ENCODE measurements around the gene KDM4F. TPM values are rescaled to one million over a fixed set of nuclear protein-coding genes. Genes with fewer than 3 reads are reported as not detected.
A peak's percentile ranks its signal among the peaks of the same experiment; 100 is the strongest.
"Not testable (repeated sequence)": the region's sequence is repeated elsewhere in the genome, so short reads cannot be mapped to it uniquely, and the experiment has no call there.

KDM4F gene
- total RNA-seq, 2 experiments from 2014 or later: not detected

DNA sequence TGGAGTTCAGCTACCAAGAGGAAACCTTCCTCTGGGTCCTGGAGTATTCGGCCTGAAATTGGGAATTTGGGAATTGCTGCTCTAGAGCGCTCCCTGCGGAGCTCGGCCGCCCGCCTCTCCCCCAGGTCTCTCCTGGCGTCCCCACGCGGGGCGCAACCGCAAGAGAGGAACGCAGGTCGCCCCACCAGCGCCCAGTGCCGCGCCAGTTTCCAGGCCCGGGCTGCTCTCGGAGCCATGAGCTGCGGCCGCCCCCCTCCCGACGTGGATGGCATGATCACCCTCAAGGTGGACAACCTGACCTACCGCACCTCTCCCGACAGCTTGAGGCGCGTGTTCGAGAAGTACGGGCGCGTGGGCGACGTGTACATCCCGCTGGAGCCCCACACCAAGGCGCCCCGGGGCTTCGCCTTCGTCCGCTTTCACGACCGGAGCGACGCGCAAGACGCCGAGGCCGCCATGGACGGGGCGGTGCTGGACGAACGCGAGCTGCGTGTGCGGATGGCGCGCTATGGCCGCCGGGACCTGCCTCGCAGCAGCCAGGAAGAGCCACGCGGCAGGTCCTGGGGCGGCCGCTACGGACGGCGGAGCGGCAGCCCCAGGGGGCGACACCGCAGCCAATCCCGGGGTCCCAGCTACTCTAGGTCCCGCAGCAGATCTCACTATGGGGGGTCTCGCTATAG is 11.7 kb upstream of the KDM4F start:
- H3K4me3 Mint-ChIP-seq; H3K36me3 Mint-ChIP-seq (ENCODE audit: low read depth); POLR2A ChIA-PET; H3K4me1 Mint-ChIP-seq (ENCODE audit: low read depth); H3K9me3 Mint-ChIP-seq (ENCODE audit: insufficient read depth); H3K27ac Mint-ChIP-seq: not testable (repeated sequence)
- DNase-seq: peak; percentile 14
- CTCF ChIA-PET: interaction anchor here (1.4 kb wide), 1 partner anchor 28 kb away, joined by 4 read pairs; no protein-coding TSS in a partner anchor
- peak; percentile 60 for ATAC-seq
- peaks cover 23% of the 10 kb centered on the region for H3K27me3 Mint-ChIP-seq (ENCODE audit: low read depth)

DNA sequence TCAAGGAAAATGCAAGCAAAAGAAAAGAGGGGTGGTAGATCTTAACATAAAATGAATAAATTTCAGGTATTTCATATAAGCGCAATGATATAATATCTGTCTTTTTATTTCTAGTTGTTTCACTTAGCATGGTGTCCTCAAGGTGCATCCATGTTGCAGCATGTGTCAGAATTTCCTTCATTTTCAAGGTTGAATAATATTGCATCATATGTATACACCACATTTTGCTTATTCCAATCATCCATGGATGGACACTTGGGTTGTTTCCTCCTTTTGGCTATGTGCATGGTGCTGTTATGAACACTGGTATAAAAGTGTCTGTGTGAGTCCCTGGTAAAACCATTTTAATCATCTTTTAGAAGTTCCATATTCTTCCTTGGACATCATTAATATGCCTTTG is 7.0 kb upstream of the KDM4F start:
- ATAC-seq: no peak
- CTCF ChIA-PET: no interaction called here
- Mint-ChIP-seq H3K4me1 (ENCODE audit: low read depth) (no peaks in the 10 kb centered on the region), H3K9me3 (ENCODE audit: insufficient read depth) (no peaks in the 10 kb centered on the region), H3K4me3 (no peak overlapping the region), H3K27me3 (ENCODE audit: low read depth) (peaks cover 35% of the 10 kb centered on the region), H3K36me3 (ENCODE audit: low read depth) (peaks cover 2% of the 10 kb centered on the region), H3K27ac (no peak overlapping the region)
- POLR2A ChIA-PET: no interaction called here
- DNase-seq: no peak

DNA sequence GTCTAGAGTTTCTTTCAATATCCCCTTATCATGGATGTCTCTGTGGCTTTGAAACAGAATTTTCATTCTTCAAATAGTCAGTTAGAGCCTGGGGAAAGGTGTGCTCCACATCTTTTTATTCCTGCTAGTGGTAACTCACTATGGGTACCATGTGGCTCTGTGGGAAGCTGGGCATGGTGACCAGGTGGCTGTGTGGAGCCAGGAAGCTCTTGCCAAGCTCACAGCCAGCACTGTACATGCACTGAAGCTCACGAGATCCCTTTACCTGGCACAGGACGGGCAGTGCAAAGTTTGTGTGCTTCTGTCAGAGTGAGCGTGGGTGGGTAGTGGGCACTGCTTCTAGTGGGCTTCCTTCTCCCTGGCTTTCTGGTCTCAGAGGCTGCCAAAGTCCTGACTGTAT is 6.3 kb upstream of the KDM4F start:
- ChIA-PET POLR2A (no interaction called here), CTCF (no interaction called here)
- no peaks in the 10 kb centered on the region for H3K9me3 Mint-ChIP-seq (ENCODE audit: insufficient read depth)
- H3K27me3 Mint-ChIP-seq (ENCODE audit: low read depth): peaks cover 36% of the 10 kb centered on the region
- no peak overlapping the region for H3K27ac Mint-ChIP-seq
- H3K4me1 Mint-ChIP-seq (ENCODE audit: low read depth): no peaks in the 10 kb centered on the region
- DNase-seq (no peak), ATAC-seq (no peak)
- peaks cover 2% of the 10 kb centered on the region for H3K36me3 Mint-ChIP-seq (ENCODE audit: low read depth)
- H3K4me3 Mint-ChIP-seq: no peak overlapping the region

DNA sequence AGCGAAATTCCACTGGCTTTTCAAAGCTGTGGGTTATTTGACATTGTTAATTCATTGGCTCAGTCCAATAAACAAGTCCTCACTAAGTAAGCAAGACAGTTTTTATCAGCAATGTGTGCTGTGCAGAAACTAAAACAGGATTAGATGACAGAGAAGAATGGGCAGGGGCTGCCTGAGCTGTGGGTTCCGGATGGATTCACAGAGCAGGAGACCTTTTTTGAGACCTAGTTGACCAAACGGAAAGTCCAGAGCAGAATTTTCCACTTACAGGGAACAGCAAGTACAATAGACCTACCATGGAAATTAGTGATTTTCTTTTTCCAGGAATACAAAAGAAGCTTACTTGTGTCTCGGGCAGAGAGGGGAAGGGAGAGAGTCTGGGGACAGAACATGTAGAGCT is 5.2 kb upstream of the KDM4F start:
- Mint-ChIP-seq H3K36me3 (ENCODE audit: low read depth) (no peaks in the 10 kb centered on the region), H3K27me3 (ENCODE audit: low read depth) (peaks cover 37% of the 10 kb centered on the region), H3K27ac (no peak overlapping the region), H3K4me3 (no peak overlapping the region), H3K9me3 (ENCODE audit: insufficient read depth) (no peaks in the 10 kb centered on the region), H3K4me1 (ENCODE audit: low read depth) (no peaks in the 10 kb centered on the region)
- DNase-seq: no peak
- CTCF ChIA-PET: interaction anchor here (0.9 to 1.0 kb wide), 2 partner anchors 23 to 70 kb away, joined by 3 to 4 read pairs; partner anchors contain the start of genes CWC15, KDM4D and SRSF8
- POLR2A ChIA-PET: no interaction called here
- no peak for ATAC-seq

DNA sequence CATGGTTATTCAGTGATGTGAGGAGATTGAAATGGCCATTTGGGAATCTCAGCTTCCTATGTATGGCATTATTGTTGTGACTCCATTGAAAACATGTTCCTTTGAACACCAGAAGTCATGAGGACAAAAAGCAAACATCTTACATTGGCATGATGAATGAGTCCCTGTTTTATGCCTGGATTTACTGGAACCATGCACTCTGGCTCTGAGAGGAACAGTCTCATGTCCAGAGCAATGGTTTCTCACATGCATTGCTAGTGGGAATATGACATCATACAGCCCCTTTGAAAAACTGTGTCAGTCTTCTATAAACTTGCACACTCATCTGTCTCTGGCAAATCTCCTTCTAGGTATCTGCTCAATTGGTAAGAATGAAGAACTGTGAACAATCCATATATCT is 3.4 kb upstream of the KDM4F start:
- ChIA-PET POLR2A (interaction anchor here (0.7 kb wide), 1 partner anchor 594 kb away, joined by 3 read pairs; no protein-coding TSS in a partner anchor), CTCF (interaction anchor here (1.1 kb wide), 1 partner anchor 23 kb away, joined by 3 read pairs; no protein-coding TSS in a partner anchor)
- ATAC-seq (no peak), DNase-seq (no peak)
- Mint-ChIP-seq H3K27ac (no peak overlapping the region), H3K27me3 (ENCODE audit: low read depth) (peaks cover 37% of the 10 kb centered on the region), H3K4me1 (ENCODE audit: low read depth) (no peaks in the 10 kb centered on the region), H3K4me3 (no peak overlapping the region), H3K36me3 (ENCODE audit: low read depth) (no peaks in the 10 kb centered on the region), H3K9me3 (ENCODE audit: insufficient read depth) (no peaks in the 10 kb centered on the region)

DNA sequence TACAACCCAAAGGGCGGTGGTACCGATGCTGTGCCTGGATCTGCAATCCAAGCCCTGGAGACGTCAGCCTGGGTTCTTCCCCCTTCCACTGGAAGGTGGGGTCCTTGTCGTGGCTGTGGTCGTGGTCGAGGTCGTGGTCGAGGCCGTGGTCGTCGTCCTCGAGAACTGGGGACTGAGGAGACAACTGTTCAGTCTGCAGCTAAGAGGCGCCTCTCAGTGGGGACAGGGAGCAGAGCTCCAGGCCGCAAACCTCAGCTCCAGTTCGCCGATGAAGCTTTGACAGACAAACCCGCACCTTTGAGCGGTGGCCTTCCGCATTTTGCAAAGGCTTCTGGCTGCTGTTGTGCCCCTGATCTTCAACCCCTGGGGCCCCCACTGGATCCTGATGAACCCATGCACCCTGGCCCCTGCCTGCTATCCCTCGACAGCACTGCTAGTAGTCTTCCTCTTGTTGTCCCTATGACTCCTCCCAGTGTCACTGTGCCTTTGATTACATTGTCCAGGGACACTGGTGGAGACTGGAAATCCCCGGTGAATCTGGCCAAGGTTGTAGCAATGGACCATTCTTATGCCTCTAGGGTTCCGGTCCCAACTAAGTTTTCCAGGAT is 1.5 kb downstream of the KDM4F start:
- H3K27ac Mint-ChIP-seq: no peak overlapping the region
- H3K36me3 Mint-ChIP-seq (ENCODE audit: low read depth): no peaks in the 10 kb centered on the region
- ChIA-PET CTCF (no interaction called here), POLR2A (no interaction called here)
- DNase-seq (peak; percentile 19), ATAC-seq (no peak)
- H3K4me1 Mint-ChIP-seq (ENCODE audit: low read depth): no peaks in the 10 kb centered on the region
- H3K27me3 Mint-ChIP-seq (ENCODE audit: low read depth): peaks cover 37% of the 10 kb centered on the region
- H3K4me3 Mint-ChIP-seq: no peak overlapping the region
- H3K9me3 Mint-ChIP-seq (ENCODE audit: insufficient read depth): no peaks in the 10 kb centered on the region

DNA sequence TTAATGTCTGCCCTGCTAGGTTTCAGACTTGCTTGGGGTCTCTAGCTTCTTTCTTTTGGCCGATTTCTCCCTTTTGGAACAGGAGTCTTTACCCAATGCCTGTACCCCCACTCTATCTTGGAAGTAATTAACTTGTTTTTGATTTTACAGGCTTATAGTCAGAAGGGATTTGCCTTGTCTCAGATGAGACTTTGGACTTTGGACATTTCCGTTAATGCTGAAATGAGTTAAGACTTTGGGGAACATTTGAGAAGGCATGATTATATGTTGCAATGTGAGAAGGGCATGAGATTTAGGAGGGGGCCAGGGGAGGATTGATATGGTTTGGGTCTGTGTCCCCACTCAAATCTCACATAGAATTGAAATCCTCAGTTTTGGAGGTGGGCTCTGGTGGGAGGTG is 5.1 kb downstream of the KDM4F start:
- ChIA-PET CTCF (no interaction called here), POLR2A (no interaction called here)
- ATAC-seq: no peak

DNA sequence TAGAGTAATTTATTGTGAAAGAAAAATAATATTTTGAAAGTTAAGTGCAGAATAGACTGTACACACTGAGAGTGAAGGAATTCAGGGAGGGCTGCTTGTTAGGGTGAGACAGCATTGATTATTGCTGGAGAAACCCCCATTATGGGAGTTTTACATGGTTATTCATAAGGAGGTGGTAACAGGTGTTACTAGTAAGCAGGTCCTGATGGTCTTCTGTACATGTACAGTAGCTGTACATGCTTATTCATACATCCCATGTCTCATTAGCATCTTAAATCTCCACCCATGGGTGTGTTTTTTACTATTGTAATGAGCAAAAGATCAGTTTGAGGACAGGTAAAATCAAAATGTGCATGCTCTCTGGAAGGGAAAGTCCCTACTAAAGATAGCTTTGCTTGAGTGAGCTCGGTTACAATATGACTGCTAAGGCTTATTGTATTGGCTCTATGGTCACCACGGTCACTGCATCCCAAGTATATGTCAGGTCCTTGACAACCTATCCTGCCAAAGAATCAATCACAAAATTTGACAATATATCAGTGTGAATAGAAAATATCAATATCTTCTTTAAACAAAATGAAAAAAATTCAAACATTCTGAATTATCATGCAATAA is 6.2 kb downstream of the KDM4F start:
- ChIA-PET CTCF (interaction anchor here (4.1 kb wide), 1 partner anchor 13 kb away, joined by 21 read pairs; the partner anchor contains the start of gene SRSF8), POLR2A (interaction anchor here (0.5 kb wide), 1 partner anchor 1288 kb away, joined by 4 read pairs; the partner anchor contains the start of gene MAML2)
- no peaks in the 10 kb centered on the region for H3K9me3 Mint-ChIP-seq (ENCODE audit: insufficient read depth)
- ATAC-seq (no peak), DNase-seq (no peak)
- peaks cover 39% of the 10 kb centered on the region for H3K27me3 Mint-ChIP-seq (ENCODE audit: low read depth)
- no peaks in the 10 kb centered on the region for H3K4me1 Mint-ChIP-seq (ENCODE audit: low read depth)
- no peaks in the 10 kb centered on the region for H3K36me3 Mint-ChIP-seq (ENCODE audit: low read depth)
- H3K27ac Mint-ChIP-seq: no peak overlapping the region
- no peak overlapping the region for H3K4me3 Mint-ChIP-seq

More for the DNA sequence above, 5.1 kb downstream of the KDM4F start:
- no peaks in the 10 kb centered on the region for H3K4me1 Mint-ChIP-seq (ENCODE audit: low read depth)
- no peaks in the 10 kb centered on the region for H3K36me3 Mint-ChIP-seq (ENCODE audit: low read depth)
- DNase-seq: no peak
- H3K9me3 Mint-ChIP-seq (ENCODE audit: insufficient read depth): no peaks in the 10 kb centered on the region
- H3K27ac Mint-ChIP-seq: no peak overlapping the region
- H3K27me3 Mint-ChIP-seq (ENCODE audit: low read depth): peaks cover 32% of the 10 kb centered on the region
- H3K4me3 Mint-ChIP-seq: no peak overlapping the region

DNA sequence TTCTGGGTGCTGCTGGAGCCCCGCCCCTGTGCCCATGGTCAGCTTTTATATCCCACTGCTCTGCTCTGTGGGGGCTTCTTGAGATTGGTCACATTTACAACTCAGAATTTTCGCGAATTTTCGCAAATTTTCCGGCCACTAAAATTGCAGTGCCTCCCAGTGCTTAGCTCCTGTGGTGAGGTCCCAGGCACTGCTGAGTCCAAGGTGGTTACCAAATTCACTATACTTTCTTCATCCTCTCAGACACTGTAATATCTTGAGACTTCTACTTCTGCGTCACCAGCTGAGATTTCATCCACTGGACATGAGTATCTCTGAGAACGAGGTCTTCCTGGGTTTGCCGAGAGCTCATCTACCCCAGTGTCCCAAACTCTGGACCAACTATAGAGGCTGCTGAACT is 8.7 kb downstream of the KDM4F start:
- POLR2A ChIA-PET: no interaction called here
- peaks cover 49% of the 10 kb centered on the region for H3K27me3 Mint-ChIP-seq (ENCODE audit: low read depth)
- no peak for ATAC-seq

DNA sequence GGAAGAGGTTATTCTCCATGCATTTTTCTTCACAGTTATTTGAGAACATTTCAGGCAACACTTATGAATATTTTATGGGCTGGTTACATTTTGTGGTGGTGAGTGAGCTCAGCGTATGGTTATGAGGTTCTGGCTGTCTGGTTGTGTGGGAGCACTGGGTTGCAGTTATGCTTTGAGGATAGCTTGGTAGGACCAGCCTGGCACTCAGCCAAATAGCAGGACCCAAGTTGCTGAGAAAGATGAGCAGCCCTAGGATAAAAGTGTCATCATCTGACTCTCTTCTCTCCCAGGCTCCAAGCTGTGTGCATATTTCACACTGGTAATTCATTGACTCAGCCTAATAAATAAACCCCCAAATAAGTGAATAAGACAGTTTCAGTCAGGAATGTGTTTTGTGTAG is 9.4 kb downstream of the KDM4F start:
- peak; percentile 11 for DNase-seq
- peaks cover 46% of the 10 kb centered on the region for H3K27me3 Mint-ChIP-seq (ENCODE audit: low read depth)
- ATAC-seq: no peak
- no peaks in the 10 kb centered on the region for H3K4me1 Mint-ChIP-seq (ENCODE audit: low read depth)
- H3K36me3 Mint-ChIP-seq (ENCODE audit: low read depth): no peaks in the 10 kb centered on the region
- H3K4me3 Mint-ChIP-seq: no peak overlapping the region
- H3K27ac Mint-ChIP-seq: no peak overlapping the region
- ChIA-PET CTCF (interaction anchor here (1.0 to 4.1 kb wide), 2 partner anchors 10 to 33 kb away, joined by 3 to 21 read pairs; partner anchors contain the start of gene SRSF8), POLR2A (no interaction called here)
- no peaks in the 10 kb centered on the region for H3K9me3 Mint-ChIP-seq (ENCODE audit: insufficient read depth)

More for the DNA sequence above, 8.7 kb downstream of the KDM4F start:
- CTCF ChIA-PET: interaction anchor here (1.0 to 4.1 kb wide), 3 partner anchors 11 to 94 kb away, joined by 3 to 21 read pairs (median 3); partner anchors contain the start of gene SRSF8
- Mint-ChIP-seq H3K4me1 (ENCODE audit: low read depth) (no peaks in the 10 kb centered on the region), H3K27ac (no peak overlapping the region), H3K4me3 (no peak overlapping the region), H3K36me3 (ENCODE audit: low read depth) (no peaks in the 10 kb centered on the region), H3K9me3 (ENCODE audit: insufficient read depth) (no peaks in the 10 kb centered on the region)
- peak; percentile 9 for DNase-seq

DNA sequence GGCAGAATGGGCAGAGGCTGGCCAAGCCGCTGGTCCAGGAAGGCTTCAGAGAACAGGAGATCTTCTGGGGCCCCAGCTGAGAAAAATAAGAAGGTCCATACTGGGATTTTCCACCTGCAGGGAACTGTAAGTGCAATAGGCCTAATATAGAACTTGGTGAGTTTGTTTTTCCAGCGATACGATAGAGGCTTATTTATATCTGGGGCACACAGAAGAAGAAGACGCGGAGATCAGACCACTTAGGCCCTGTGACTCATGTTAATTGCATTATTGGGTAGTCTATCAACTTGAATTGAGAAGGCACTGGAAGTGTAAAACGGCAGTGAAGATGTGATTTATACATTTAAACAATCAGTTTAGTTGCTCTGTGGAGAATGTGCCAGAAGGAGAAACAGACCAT is 9.8 kb downstream of the KDM4F start:
- H3K4me1 Mint-ChIP-seq (ENCODE audit: low read depth): no peaks in the 10 kb centered on the region
- no peaks in the 10 kb centered on the region for H3K9me3 Mint-ChIP-seq (ENCODE audit: insufficient read depth)
- H3K36me3 Mint-ChIP-seq (ENCODE audit: low read depth): no peaks in the 10 kb centered on the region
- CTCF ChIA-PET: interaction anchor here (1.0 to 4.1 kb wide), 2 partner anchors 10 to 33 kb away, joined by 3 to 21 read pairs; partner anchors contain the start of gene SRSF8
- ATAC-seq: no peak
- H3K27ac Mint-ChIP-seq: no peak overlapping the region
- no peak for DNase-seq
- POLR2A ChIA-PET: no interaction called here
- peaks cover 44% of the 10 kb centered on the region for H3K27me3 Mint-ChIP-seq (ENCODE audit: low read depth)
- no peak overlapping the region for H3K4me3 Mint-ChIP-seq

DNA sequence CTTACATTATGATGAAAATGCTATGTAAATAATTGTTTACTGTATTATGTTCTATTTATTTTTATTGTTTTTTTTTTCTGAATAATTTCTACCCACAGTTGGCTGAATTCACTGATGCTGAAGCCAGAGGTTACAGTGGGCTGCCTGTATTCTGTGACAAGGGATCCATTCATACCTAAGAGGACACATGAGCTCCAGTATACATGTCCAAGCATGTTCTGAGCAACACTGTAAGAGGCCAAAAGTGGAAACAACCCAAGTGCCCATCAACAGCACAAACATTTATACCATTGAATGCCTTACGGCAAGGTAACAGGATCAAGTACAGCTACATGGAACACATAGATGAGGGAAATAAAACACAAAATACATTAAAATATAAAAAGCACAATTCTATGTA is 16.1 kb downstream of the KDM4F start:
- Mint-ChIP-seq H3K9me3 (ENCODE audit: insufficient read depth) (no peaks in the 10 kb centered on the region), H3K27me3 (ENCODE audit: low read depth) (peaks cover 20% of the 10 kb centered on the region), H3K4me1 (ENCODE audit: low read depth) (peaks cover 15% of the 10 kb centered on the region), H3K27ac (no peak overlapping the region), H3K36me3 (ENCODE audit: low read depth) (peaks cover 14% of the 10 kb centered on the region), H3K4me3 (no peak overlapping the region)
- CTCF ChIA-PET: interaction anchor here (1.3 to 12.3 kb wide), 4 partner anchors 26 to 87 kb away, joined by 4 to 233 read pairs (median 6); partner anchors contain the start of gene ENDOD1
- ATAC-seq (no peak), DNase-seq (peak; percentile 17)
- POLR2A ChIA-PET: interaction anchor here (0.6 kb wide), 1 partner anchor 101 kb away, joined by 3 read pairs; no protein-coding TSS in a partner anchor
